GM12801 (cell line): ENCODE data around the gene ATP5F1C.

ENCODE experiments used
- CTCF ChIP-seq: IDR thresholded peaks from one replicate; pipeline ENCODE4 v1.5.1; 2011; ENCODE audit warnings: control low read depth; ENCODE audit not compliant: insufficient read length; ENCODE audit errors: extremely low read depth

ATP5F1C gene

GRCh38 chr10:7832060-7832459 lies 44.1 kb downstream of the ATP5F1C start:
- TF ChIP-seq CTCF, result no peak

- TF ChIP-seq CTCF, result no peak
Observed at GRCh38 chr10:7833210-7833609, 45.2 kb downstream of the ATP5F1C start.

GRCh38 chr10:7834262-7834661 lies 46.3 kb downstream of the ATP5F1C start:
- no peak for TF ChIP-seq CTCF

GRCh38 chr10:7836571-7836970 lies 48.6 kb downstream of the ATP5F1C start:
- no peak for TF ChIP-seq CTCF

- TF ChIP-seq CTCF, result no peak
Observed at GRCh38 chr10:7846591-7846990, 58.6 kb downstream of the ATP5F1C start.

GRCh38 chr10:7853226-7853842 lies 65.4 kb downstream of the ATP5F1C start:
- no peak for TF ChIP-seq CTCF

- no peak for TF ChIP-seq CTCF
Observed at GRCh38 chr10:7853890-7854289, 65.9 kb downstream of the ATP5F1C start.

GRCh38 chr10:7855205-7855604 lies 67.2 kb downstream of the ATP5F1C start:
- no peak for TF ChIP-seq CTCF
